Osteoblast (primary cell): ENCODE measurements around the gene MBNL3. TPM values are rescaled to one million over a fixed set of nuclear protein-coding genes. Genes with fewer than 3 reads are reported as not detected.

ENCODE experiments used
- DNase-seq: peaks from one replicate; pipeline ENCODE4 v3.0.0; 2011; ENCODE audit warnings: low spot score, mixed read lengths; ENCODE audit not compliant: insufficient read length; ENCODE audit errors: missing footprints
- H2AFZ ChIP-seq: 2 replicates; pipeline ENCODE4 v1.6.0; 2011; ENCODE audit warnings: mild to moderate bottlenecking, low read length
- H3K27ac ChIP-seq: 2 replicates; pipeline ENCODE4 v1.5.1; 2011; ENCODE audit warnings: mild to moderate bottlenecking, low read depth, low read length, moderate library complexity
- H3K27me3 ChIP-seq: 2 replicates; pipeline ENCODE4 v1.6.0; 2012; ENCODE audit warnings: mild to moderate bottlenecking, control low read depth, inconsistent platforms, low read length, moderate library complexity; ENCODE audit not compliant: insufficient read depth
- H3K36me3 ChIP-seq: 2 replicates; pipeline ENCODE4 v1.5.1; 2011; ENCODE audit warnings: mild to moderate bottlenecking, low read length, control low read depth, moderate library complexity; ENCODE audit not compliant: insufficient read depth
- H3K4me1 ChIP-seq: 2 replicates; pipeline ENCODE4 v1.5.1; 2011; ENCODE audit warnings: mild to moderate bottlenecking, low read length, control low read depth, moderate library complexity; ENCODE audit not compliant: insufficient read depth
- H3K4me2 ChIP-seq: 2 replicates; pipeline ENCODE4 v1.6.0; 2011; ENCODE audit warnings: mild to moderate bottlenecking, low read length; ENCODE audit not compliant: insufficient read depth
- H3K4me3 ChIP-seq: fragments of 200-600 bp; sonication (generic); 3 replicates; pipeline ENCODE4 v1.5.1; 2012; ENCODE audit warnings: mild to moderate bottlenecking, low read length, inconsistent platforms; ENCODE audit not compliant: insufficient read depth
- H3K79me2 ChIP-seq: 2 replicates; pipeline ENCODE4 v1.6.0; 2012; ENCODE audit warnings: mild to moderate bottlenecking, low read length, control low read depth, inconsistent platforms; ENCODE audit not compliant: insufficient read depth
- H3K9me3 ChIP-seq: 2 replicates; pipeline ENCODE4 v1.5.1; 2011; ENCODE audit warnings: low read depth, low read length, control low read depth
- H4K20me1 ChIP-seq: 2 replicates; pipeline ENCODE4 v1.6.0; 2012; ENCODE audit warnings: mild to moderate bottlenecking, low read length, control low read depth; ENCODE audit not compliant: insufficient read depth
- CTCF ChIP-seq: IDR thresholded peaks from 2 replicates; pipeline ENCODE4 v1.5.1; 2011; ENCODE audit warnings: mild to moderate bottlenecking, low read depth, low read length, moderate library complexity; ENCODE audit errors: extremely low read depth
- total RNA-seq: library from RNA; depleted of rRNA; stranded (reverse); fragments of >200 nt; gene quantifications from 2 replicates; pipeline ENCODE4 v1.2.3, GENCODE V29; 2012

MBNL3 gene
- total RNA-seq, 1 donor: 1.8 TPM

GRCh38 chrX:132378281-132378680 lies 110.6 kb downstream of the MBNL3 start:
- Histone ChIP-seq H3K79me2 (no peaks in the 10 kb centered on the region), H3K4me1 (no peaks in the 10 kb centered on the region), H4K20me1 (no peaks in the 10 kb centered on the region), H3K4me3 (no peak overlapping the region), H3K27ac (no peak overlapping the region), H3K36me3 (no peaks in the 10 kb centered on the region), H3K9me3 (no peaks in the 10 kb centered on the region), H3K27me3 (peaks cover 12% of the 10 kb centered on the region), H2AFZ (no peak overlapping the region), H3K4me2 (no peak overlapping the region)
- DNase-seq: no peak
- no peak for TF ChIP-seq CTCF

GRCh38 chrX:132375941-132376340 lies 112.9 kb downstream of the MBNL3 start:
- no peak for DNase-seq
- no peaks in the 10 kb centered on the region for H3K36me3 ChIP-seq
- H4K20me1 ChIP-seq: no peaks in the 10 kb centered on the region
- H3K79me2 ChIP-seq: no peaks in the 10 kb centered on the region
- no peaks in the 10 kb centered on the region for H3K9me3 ChIP-seq
- peaks cover 10% of the 10 kb centered on the region for H3K27me3 ChIP-seq
- peak; percentile 33 for TF ChIP-seq CTCF
- no peak overlapping the region for H2AFZ ChIP-seq
- H3K27ac ChIP-seq: no peak overlapping the region
- H3K4me1 ChIP-seq: no peaks in the 10 kb centered on the region
- no peak overlapping the region for H3K4me2 ChIP-seq
- H3K4me3 ChIP-seq: no peak overlapping the region

GRCh38 chrX:132373610-132374009 lies 115.2 kb downstream of the MBNL3 start:
- H2AFZ ChIP-seq: no peak overlapping the region
- H3K27ac ChIP-seq: no peak overlapping the region
- H3K4me1 ChIP-seq: no peaks in the 10 kb centered on the region
- peaks cover 10% of the 10 kb centered on the region for H3K27me3 ChIP-seq
- TF ChIP-seq CTCF: no peak
- H3K4me3 ChIP-seq: no peak overlapping the region
- H4K20me1 ChIP-seq: no peaks in the 10 kb centered on the region
- no peak for DNase-seq
- no peaks in the 10 kb centered on the region for H3K9me3 ChIP-seq
- H3K4me2 ChIP-seq: no peak overlapping the region
- H3K79me2 ChIP-seq: no peaks in the 10 kb centered on the region
- no peaks in the 10 kb centered on the region for H3K36me3 ChIP-seq

GRCh38 chrX:132369617-132370326 lies 119.1 kb downstream of the MBNL3 start:
- Histone ChIP-seq H4K20me1 (no peaks in the 10 kb centered on the region), H3K4me2 (no peak overlapping the region), H3K79me2 (no peaks in the 10 kb centered on the region), H3K9me3 (no peaks in the 10 kb centered on the region), H3K36me3 (no peaks in the 10 kb centered on the region), H3K4me3 (no peak overlapping the region), H2AFZ (no peak overlapping the region), H3K27me3 (peaks cover 7% of the 10 kb centered on the region), H3K4me1 (no peaks in the 10 kb centered on the region), H3K27ac (no peak overlapping the region)
- no peak for TF ChIP-seq CTCF
- no peak for DNase-seq
